Measurements from ENCODE around the gene VRK1.

- TF ChIP-seq CTCF (IDR thresholded peaks at IDR 0.05) = no peak
- TF ChIP-seq EZH2 (IDR thresholded peaks at IDR 0.05) = no peak
Measured at GRCh38 chr14:96782436-96782835, 14.7 kb upstream of the VRK1 start.

All from neural progenitor cell (in vitro differentiated cells).